Fibroblast of upper back skin (primary cell): Measurements from ENCODE around the gene ARHGAP26.

Experiments
- DNase-seq: peaks from one replicate; pipeline ENCODE4 v3.0.0-alpha.2; 2013

The ARHGAP26 gene

DNA sequence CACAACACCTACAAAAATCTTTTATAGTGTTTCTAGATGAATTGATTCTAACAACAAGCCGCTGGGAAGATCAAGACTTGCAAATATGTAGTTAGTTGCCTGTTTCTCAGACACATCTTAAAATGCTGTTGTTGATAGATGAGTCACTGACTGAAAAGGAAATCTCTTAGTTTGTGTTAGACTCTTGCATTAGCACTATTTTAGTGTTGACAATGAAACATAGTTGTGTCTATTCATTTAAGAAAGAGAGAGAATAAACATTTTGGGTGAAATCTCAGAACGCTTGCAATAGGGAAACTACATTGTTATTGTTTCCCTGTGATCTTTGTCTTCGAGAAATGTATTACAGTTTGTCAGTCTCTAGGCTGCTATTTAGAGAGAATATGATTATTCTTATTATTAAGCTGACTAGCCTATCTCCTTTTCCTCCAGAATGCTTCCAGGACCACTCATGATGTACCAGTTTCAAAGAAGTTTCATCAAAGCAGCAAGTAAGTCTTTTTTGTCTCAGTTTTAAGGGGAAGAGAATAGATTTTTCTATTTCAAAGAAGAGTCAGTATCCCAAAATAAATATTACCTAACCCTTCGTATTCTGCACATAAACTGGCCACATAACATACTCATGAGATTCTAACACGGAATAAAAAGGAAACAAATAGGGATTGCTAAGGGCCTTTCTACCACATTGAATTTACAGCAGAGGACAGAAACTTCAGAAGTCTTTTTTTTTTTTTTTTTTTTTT, 285.6 kb downstream of the ARHGAP26 start:
- DNase-seq = peak; percentile 32

GRCh38 chr5:143056339-143056704, 286.1 kb downstream of the ARHGAP26 start:
- peak; percentile 41 for DNase-seq

GRCh38 chr5:143056792-143057579, 286.8 kb downstream of the ARHGAP26 start:
- DNase-seq = no peak

DNA sequence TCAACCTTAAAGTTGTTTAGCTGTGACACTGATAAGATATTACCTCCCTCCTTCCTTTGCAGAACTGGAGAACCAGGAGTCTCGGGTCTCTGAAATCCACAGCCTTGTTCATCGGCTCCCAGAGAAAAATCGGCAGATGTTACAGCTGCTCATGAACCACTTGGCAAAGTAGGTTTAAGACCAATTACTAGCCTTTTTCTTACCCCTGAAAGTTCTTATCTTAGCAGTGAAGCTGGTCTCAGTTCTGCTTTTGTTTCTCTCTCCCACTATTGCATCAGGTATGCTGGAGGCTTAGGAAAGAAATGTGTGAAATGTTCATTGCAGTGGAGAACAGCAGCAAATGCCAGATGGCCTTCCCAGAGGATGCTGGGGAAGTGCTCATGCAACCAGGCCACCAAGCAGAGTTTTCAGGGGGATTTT, 287.4 kb downstream of the ARHGAP26 start:
- DNase-seq = peak; percentile 72

DNA sequence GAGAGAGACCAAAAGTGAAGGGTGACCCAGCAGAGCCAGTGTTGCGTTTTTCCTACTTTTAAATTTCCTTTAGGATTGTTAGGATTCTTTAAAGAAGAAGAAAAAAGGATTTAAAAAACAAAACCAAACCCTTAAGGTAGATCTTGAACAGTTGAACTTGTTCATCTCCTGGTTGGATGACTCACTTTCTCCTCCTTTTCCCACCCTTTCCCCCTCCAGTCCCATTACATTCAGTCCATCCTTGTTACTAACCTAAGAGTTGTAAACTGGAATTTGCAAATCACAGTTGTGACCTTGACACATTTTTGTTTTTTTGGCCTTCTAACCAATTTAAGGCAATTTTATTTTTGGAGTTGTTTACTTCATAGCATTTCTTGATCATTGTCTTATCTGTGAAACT, 289.2 kb downstream of the ARHGAP26 start:
- DNase-seq = no peak

DNA sequence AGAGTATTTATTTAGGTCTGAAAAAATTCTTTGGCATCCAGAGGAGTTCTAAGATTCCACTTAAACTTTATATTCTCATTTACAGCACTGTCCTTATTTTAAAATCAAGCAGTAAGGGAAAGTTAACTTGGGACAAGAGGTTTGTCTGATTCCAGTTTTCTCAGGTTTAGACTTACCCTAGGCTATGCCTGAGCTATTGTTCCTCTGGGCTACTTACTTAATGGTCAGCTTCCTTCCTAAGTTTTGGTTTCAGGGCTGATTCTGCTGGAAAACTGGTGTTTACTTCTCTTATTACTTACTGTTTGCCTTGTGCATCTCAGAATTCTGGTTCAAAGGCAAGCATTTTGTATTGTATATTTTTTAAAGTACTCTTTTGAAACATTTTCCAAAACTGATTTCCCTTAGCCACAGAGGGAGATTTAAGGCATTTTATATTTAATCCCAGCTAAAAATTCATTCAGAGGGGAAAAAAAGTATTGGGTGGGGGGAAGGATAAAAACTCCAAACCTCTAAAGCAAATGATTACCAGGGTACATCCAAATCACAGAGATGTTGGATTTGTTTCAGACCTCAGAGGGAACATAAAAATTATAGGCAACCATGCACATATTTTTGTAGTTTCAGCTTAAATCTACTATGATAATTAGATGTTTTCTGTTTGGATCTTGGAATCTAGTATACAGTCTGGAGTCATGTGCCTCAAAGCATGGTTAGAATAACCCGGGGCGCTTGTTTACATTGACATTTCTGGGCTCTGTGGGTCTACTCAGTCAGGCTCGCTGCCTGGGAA, 290.0 kb downstream of the ARHGAP26 start:
- no peak for DNase-seq

GRCh38 chr5:143061161-143061945, 291.2 kb downstream of the ARHGAP26 start:
- DNase-seq = peak; percentile 89

GRCh38 chr5:143062379-143062778, 292.2 kb downstream of the ARHGAP26 start:
- no peak for DNase-seq

DNA sequence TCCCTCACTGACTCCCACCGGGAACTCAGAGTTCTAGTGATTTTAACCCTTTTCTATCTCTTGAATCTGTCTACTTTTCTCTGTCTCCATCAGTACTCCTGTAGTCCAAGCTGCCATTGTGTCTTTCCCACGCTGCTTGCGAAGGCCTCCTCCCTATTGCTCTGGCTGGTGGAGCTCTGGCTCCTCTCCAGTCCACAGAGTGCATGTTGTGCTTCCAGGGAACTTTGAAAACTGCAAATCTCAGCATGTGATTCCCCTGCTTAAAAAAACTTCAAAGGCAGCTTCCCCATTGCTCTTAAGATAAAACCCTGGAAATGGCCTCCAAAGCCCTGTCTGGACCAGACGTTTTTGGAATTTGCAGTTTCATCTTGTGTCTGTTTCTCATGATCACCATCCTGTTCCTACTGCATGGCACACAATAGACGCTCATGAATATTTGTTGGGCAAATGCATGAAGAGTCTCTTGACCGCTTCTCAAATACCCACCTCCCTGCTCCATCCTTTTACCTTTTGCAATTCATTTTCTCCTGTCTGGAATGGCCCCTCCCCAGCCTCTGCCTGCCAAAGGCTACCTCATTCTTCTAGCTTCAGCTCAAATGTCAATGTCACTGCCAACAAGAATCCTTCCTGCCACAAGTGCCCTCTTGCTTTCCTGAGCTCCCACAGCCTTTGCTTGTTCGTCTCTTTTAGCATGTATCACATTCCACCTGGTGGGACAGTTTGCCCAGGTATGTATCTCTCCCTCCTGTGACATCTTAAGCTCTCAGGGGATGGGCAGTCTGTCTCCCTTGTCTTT, 293.2 kb downstream of the ARHGAP26 start:
- DNase-seq = peak; percentile 45

DNA sequence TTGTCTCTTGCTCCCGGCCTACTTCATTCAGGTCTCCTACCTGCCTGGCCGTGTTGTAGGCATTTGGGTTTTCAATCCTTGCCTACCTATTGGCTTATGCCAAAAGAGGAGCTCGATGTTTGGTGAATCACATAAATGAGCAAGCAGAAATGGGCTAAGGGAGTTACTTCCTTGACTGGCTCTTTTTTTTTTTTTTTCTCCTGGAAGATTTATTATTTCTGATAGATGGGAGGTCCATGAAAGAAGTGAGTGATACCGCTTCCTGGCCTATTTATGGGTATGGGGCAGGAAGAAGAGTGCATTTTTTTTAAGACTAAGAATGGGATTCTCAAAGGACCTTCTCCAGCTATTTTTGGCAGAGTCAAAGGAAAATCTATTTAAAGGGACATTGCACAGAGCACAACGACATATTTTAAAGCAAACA, 294.1 kb downstream of the ARHGAP26 start:
- DNase-seq = peak; percentile 83

DNA sequence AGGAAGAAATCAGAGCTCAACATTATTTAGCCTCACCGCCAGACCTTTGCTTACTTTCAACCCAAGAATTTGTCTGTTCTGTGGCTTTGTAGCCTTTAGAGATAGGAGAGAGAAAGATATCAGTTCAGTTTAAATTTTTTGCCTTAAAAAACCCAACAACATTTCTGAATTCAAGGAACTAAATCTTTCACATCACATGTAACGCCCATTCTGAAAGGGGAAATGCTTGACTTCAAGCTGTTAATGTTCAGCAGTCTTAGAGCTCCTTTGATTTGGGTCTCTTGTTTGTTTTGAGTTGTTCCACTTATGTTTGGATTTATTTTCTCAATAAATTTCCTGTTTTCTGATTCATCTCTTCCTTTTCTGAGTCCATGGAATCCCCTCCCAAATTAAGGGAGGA, 294.5 kb downstream of the ARHGAP26 start:
- DNase-seq = no peak

DNA sequence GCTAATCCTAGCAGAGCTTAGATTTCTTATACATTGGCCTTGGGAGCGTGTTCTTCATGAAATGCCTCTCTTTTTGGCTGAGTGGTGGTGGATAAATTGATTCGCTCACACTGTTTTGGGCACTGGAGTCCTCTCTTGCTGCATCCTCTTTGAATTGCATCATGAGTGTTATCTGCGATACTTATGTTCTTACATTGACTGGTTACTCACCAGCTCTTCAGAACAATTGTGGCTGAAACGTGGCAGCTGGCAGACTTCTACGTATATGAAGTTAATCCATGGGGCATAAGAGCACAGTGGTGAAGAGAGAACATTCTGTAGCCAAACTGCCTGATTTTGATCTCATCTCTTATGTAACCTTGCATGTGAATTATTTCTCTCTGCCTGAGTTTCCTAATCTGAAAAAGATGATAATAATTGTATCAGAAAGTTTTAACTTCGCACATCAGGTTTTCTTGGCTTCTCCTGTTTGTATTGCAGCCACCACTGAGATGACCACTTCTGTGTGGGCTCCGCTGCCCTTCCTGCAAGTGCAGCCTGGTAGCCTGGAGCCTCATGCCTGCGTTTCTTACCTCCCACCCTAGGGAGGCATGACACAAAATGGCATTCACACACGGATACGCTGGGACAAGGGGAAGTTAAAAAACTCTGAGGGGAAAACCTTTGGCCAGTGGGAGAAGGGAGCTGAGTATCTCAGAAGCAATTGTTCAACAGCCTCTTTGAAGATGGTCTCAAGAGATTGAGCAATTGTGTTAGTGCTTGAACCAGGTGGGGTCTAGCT, 295.2 kb downstream of the ARHGAP26 start:
- DNase-seq = peak; percentile 59

DNA sequence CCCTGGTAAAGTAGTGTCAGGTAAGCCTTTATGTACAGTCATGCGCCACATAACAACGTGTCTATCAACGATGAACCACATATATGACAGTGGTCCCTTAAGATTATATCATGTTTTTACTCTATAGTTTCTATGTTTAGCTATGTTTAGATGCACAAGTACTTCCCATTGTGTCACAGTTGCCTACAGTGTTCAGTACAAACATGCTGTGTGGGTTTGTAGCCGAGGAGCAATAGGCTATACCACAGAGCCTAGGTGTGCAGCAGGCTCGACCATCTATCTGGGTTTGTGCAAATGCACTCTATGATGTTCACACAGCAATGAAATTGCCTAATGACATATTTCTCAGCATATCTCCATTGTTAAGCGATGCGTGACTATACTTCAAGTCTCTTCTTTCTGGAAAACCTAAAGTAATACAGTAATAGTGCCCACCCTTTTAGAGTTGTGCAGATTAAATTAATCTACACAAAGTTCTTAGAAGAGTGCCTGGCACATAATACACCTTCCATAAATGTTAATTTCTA, 295.9 kb downstream of the ARHGAP26 start:
- DNase-seq = no peak

DNA sequence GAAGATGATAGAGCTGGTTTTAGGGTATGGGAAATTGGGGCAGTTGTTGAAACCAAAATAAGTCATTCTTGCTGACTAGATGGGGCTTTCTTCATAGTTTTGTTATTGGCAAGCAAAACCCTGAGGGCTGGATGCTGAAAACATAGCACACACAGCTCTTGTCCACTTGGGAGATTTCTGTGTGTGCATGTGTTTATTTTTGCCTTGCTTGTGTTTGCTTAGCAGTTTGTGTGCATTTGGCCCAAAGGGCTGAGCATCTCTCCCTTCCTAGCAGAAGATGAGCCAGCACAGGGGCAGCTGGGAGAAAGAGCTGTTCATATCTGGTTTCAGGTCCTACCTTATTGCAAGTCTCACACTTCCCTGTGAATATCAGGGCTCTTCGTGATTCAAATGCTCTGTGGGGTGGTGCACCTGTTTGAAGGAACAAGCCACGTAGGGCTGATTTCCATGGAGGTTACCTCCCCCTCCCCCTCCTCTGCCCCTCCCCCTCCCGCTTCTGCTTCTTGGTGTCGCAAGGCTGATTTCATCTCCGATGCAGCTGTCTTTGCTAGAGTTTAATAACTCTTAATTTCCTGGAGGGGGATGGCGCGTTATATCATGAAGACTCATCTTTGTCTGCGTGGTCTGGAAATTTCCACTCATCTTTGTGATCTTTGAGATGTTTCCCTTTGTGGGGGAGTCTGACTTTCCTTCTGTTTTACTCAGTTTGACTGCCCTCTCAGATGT, 296.5 kb downstream of the ARHGAP26 start:
- peak; percentile 47 for DNase-seq

- no peak for DNase-seq
Observed at GRCh38 chr5:143068712-143069111, 298.5 kb downstream of the ARHGAP26 start.

DNA sequence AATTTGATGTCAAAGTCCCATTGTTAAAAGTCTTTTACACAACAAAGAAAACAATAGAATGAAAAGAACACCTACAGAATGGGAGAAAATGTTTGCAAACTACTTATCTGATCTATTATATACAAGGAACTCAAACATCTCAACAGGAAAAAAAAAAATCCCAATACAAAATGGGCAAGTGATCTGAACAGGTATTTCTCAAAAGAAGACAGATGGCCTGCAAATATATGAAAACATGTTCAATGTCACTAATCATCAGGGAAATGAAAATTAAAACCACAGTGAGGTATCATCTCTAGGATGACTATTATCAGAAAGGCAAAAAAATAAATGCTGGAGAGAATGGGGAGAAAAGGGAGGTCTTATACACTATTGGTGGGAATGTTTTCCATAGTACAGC, 301.8 kb downstream of the ARHGAP26 start:
- DNase-seq = no peak

DNA sequence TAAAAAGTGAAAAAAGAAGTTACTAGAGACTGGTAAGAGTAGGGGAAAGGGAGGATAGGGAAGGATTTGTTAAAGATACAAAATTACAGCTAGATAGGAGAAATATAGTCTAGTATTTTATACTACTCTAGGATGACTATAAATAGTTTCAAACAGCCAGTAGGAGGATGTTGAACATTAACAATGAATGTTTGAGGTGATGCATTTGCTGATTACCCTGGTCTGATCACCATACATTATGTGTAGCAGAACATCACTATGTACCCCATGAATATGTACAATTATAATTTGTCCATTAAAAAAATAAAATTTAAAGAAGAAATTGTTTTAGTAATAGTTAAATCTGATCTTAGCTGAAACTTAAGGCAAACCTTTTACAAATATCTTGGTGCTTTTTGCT, 302.6 kb downstream of the ARHGAP26 start:
- no peak for DNase-seq

GRCh38 chr5:143073766-143074165, 303.6 kb downstream of the ARHGAP26 start:
- DNase-seq = no peak

DNA sequence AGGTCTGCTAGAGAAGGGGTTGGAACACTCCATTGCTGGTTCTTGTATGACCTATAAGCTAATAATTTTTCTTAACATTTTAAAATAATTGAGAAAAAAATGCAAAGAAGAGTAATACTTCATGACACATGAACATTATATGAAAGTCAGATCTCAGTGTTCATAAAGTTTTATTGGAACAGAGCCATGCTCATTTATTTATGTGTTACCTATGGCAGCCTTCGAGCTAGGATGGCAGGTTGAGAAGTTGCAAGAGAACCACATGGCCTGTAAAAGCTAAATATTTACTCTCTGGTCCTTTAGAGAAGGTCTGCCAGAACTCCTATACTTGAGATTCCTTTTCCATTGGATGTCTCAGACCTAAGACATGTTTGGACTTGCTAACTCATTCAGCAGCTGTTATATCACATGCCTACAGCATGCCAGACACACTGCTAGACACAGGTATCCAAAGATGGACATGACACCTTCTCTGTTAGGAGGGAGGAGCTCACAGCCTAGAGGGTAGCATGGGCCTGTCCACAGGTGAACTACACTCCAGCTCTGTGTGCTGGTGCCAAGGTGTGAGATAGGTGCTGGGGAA, 304.3 kb downstream of the ARHGAP26 start:
- DNase-seq = no peak

DNA sequence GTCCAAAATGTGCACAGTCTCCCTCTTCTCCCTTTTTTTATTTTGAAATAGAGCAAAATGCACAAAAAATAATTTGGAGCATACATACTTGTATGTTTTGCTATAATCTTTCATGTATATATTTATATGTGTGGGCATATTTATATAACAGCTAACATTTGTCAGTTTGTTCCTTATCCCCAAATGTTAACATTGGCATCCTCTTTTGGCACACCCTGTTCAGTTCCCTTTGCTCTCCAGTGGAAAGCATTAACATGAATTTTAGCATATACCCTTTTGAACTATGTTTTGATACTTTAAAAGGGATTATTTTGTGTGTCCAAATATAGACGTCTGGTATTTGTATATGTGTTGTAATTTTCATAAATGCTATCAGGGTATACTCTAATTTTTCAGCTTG, 306.2 kb downstream of the ARHGAP26 start:
- no peak for DNase-seq
